ENCODE measurements around the gene UBB.

Gene UBB
- 304 to 348 reads per million in 2 donors for total RNA-seq

DNA sequence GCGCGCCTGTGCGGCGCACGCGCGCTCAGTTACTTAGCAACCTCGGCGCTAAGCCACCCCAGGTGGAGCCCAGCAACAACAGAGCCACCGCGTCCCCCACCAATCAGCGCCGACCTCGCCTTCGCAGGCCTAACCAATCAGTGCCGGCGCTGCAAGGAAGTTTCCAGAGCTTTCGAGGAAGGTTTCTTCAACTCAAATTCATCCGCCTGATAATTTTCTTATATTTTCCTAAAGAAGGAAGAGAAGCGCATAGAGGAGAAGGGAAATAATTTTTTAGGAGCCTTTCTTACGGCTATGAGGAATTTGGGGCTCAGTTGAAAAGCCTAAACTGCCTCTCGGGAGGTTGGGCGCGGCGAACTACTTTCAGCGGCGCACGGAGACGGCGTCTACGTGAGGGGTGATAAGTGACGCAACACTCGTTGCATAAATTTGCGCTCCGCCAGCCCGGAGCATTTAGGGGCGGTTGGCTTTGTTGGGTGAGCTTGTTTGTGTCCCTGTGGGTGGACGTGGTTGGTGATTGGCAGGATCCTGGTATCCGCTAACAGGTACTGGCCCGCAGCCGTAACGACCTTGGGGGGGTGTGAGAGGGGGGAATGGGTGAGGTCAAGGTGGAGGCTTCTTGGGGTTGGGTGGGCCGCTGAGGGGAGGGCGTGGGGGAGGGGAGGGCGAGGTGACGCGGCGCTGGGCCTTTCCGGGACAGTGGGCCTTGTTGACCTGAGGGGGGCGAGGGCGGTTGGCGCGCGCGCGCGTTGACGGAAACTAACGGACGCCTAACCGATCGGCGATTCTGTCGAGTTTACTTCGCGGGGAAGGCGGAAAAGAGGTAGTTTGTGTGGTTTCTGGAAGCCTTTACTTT, at the start of gene UBB:
Gene UBB, plus strand, starts transcription at position 452 of the 856 bp plus-strand sequence. CDS start 817 bp downstream, outside the sequence.
- DNase-seq: peak; percentile 87 to 99 (median 94)

DNA sequence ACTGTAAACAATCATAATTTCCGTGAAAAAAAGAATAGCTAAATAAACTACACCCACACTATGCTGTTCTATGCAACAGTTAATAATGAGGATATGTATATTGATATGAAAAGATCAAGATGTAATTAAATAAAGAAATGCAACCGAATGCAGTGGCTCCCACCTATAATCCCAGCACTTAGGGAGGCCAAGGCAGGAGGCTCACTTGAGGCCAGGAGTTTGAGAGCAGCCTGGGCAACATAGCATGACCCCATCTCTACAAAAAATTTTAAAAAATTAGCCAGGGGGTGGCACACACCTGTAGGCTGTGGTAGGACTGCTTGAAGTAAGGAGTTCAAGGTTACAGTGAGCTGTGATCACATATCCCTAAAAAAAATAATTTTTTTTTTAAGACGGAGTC, 42.5 kb upstream of the UBB start:
- no peak for DNase-seq

DNA sequence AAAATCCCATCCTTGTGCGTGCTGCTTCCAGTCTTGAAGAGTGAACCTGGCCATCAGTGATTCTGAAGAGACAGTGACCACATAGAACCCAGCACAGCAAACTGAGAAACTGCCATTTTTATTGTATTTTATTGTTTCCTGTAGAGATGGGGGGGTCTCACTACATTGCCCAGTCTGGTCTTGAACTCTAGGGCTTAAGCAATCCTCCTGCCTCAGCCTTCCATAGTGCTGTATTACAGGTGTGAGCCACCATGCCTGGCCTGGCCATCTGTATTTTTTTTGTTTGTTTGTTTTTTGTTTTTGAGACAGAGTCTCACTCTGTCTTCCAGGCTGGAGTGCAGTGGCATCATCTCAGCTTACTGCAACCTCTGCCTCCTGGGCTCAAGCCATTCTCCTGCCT, 41.5 kb upstream of the UBB start:
- no peak for DNase-seq

DNA sequence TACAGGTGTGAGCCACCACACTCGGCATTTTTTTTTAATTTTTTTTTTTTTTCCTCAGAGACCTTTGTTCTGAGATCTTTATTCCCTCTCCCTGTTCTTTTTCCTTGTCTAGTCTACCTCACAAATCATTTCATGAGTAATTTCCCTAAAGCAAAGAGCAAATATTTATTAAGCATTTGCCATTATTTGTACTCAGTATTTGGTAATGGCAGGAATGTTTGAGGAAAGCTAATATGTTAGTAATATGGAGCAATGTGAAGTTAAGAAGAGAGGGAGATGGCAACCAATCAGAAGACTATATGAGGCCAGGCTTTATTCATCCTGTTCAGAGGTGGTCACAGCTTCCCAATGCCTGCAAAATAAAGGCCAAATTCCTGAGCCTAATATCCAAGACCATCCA, 40.9 kb upstream of the UBB start:
- DNase-seq: no peak

DNA sequence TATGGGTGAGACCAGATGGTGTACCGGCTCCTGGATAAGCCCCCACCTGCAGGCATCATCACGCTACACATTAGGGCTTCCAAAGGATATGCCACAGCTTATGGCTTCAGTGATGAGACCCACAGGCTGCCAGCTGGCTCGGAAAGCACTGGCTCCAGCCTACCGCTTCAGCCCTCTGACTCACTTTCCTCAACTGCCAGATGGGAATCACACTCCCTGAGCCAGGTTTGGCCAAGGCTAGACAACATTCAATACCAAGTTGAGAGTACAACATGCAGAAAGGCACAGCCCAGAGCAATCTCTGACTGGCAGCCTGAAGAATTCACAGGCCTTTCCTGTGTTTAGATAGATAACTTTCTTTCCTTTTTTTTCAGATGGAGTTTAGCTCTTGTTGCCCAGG, 37.9 kb upstream of the UBB start:
- no peak for DNase-seq

DNA sequence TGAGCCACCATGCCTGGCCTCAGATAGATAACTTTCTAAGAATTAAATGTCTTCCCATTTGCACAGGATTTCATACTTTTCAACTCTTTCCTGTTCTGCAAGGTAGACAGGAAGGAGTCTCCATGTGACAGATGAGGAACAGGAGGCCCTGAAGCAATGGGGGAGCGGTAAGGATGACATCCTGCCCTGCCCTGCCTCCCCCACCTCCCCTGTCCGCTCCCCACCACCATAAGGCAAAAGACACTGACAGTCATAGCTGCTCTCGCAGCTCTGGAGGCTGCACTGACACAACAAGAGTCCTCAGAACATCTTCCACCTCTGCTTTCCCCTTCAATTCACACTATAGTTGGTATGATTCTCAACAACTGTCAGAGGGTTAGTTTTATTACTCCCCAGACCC, 37.3 kb upstream of the UBB start:
- no peak for DNase-seq

DNA sequence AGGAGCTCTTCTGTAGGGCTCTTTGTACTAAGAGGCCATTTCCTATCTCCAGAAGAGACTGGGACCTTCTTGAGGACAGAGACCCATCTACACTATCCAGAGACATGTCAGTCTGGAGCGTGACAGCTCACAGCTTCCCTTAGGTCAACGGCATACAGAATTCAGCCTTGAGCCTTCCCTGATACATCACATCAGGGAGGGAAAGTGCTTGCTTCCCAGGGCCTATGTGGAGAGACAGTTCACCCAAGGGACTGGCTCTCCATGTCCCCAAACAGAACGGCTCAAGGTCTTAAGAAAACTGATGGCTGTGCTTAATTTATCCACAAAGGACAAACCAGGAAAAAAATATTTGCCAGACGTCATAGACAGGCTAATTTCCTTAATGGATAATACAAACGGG, 35.3 kb upstream of the UBB start:
- DNase-seq: no peak

DNA sequence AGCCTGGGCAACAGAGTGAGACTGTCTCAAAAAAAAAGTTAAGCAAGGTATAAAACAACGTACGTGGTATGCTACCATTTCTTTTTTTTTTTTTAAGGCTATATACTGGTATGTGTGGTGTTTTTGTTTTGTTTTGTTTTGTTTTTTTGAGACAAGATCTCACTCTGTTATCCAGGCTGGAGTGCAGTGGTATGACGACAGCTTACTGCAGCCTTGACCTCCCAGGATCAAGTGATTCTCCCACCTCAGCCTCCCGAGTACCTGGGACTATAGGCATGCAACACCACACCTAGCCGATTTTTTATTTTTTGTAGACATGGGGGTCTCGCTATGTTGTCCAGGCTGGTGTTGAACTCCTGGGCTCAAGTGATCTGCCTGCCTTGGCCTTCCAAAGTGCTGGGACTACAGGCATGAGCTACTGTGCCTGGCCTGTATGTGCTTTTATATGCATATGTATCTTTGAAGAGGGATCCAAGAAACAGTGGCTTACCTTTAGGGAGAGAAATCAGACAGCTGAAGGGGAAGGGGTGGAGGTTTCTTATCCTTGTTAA, 34.1 kb upstream of the UBB start:
- no peak for DNase-seq

DNA sequence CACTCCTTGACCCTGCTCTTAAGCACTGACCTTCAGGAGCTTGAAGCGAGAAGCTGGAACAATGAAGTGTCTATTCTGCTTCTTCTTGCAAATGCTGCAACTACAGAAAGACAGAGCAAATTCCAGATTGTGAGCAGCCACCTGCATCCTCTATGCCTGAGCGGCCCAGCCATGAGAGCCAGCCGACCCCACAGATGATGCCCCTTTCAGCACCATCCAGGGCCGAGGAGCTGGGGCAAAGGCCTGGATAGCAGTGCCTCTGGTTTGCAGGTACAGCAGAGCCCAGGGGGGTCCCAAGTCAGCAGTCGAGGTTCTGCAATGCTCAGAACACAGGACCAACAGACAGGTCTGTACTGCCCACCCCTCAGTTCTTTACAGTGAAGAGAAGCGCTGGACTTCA, 32.3 kb upstream of the UBB start:
- no peak for DNase-seq

DNA sequence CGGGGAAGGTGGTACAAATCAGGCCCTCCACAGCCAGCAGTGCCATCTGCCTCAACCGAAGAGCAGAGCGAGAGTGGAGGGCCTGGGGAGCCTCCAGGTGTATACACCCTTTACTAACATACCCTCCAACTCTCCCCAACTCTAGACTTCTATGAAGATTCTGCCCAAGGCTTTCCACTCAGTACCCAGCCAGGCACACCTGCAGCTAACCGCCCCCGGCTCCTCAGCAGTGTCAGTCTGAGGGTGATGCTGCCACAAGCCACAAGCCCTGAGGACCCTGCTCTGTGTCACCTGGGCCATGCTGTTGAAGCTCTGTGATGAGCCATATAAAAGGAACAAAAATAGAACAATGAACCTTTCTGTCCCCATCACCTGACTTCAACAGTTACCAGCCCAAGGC, 31.5 kb upstream of the UBB start:
- DNase-seq: no peak

DNA sequence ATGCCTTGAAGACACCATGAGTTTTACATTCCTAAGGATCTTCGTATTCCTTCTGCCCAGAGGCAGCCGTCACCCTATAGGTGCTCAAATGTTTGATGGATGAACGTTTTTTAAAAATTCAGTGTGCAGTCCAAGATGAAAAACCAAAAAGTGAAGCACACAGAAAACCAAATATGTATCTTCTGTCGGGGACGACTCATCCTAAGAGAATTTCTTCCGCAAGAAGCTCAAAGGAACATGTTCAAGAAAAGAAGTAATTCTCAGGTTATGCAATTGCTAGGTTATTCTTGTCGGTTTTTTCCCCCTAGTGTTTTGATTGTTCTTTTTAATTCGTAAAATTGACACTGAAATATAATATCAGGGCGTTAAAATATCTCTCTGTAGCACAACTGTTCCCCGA, 29.1 kb upstream of the UBB start:
- no peak for DNase-seq

DNA sequence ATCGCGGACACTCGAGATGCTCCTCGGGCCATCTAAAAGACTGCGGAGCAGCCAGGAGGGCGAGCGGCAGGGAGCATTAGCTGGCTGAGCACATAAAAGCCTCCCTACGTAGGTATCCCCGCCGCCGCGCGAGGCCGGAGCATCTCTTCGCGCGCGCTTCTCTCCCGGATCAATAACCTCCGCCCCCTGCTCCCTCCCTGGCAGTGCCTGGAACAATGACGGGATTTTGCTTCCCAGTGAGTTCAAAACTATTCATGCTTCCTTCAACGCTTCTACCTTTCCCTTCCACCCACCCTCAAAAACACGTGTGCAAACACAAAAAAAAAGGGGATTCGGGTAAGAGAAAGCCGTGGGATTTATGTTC, 28.6 kb upstream of the UBB start:
- DNase-seq: peak in 2 of 5 experiments; percentile 6 to 23

DNA sequence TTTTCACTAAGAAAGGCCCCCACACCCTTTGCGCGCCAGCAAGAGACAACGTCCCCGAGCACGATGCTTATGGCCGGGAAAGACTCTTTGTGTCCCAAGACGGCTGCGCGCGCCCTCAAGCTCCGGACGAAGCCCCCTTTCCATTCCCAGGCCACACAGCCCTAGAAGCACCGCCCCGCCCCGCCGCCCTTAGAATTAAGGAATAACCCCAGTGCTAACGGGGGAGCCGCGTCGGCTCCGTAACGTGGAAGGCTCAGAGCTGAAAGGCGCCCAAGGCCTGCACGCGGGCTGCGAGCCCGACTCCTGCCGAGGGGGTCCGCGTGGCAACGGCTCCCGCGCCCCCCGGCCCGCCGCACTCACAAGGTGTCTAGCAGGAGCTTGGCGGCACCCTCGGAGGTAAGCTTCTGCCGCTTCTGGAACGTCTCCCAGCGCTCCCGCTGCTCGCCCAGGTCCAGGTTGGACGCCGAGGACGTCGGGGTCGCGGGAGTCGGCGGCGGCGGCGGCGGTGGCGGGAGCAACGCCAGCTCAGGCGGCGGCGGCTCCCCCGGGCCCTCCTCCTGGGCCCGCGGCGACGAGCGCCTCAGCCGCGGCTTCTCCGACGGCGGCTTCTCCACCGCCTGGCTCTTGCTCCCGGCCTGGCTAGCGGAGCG, 28.1 kb upstream of the UBB start:
- peak; percentile 4 to 59 (median 17) for DNase-seq

DNA sequence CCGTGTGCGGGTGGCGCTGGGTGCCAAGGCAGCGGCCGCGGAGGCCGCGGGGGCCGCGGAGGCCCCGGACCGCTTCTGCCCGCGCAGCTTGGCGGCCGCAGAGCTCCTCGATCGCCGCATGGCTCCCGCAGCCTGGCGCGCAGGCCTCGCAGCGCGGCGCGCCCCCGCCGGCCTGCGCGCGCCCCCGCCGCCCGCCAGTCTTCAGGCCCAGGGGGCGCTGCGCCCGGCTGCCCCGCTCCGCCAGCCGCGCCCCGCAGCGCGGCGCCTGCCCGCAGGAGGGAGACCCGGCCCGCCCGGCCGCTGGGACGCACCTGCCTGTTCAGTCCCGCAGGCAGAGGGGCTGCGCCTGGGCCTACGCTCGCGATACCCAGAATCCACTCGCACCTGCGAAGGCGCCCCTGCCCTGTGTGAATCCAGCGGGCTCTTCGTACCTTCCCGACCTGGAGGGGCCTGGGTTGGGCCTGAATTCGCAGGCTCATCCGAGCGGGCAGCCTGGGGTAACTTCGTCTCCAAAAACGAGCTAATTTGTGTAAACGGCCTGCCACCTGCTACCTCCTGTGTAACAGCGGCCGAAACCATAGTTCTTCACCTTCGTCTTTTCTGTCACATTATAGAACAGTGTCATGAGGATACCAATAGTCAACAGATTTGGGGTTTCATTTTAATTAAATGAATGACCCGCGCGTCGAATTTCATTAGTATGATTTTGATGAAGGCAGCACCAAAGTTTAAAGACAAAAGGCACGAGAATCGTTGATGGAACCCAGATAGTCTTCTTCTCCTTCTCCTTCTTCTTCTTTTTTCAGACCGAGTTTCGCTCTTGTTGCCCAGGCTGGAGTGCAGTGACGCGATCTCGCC, 27.3 kb upstream of the UBB start, which contains the start of gene CENPV:
Gene CENPV, minus strand, starts transcription at position 153 of the 858 bp plus-strand sequence. Its CDS starts 33 bp downstream, at position 120.
- DNase-seq: peak; percentile 35 to 70 (median 60)

DNA sequence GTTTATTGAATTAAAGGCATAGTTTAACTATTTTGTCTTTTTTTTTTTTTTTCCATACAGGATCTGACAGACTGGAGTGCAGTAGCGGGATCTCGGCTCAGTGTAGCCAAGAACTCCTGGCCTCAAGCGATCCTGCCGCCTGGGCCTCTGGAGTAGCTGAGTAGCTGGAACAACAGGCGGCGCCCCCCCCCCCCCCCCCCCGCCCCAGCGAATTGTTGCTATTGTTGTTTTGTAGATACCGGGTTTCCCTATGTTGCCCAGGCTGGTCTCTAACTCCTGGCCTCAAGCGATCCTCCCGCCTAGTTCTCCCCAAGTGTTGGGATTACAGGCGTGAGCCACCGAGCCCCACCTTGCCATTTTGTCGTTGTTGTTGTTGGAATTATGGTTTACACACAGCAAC, 26.3 kb upstream of the UBB start:
- no peak for DNase-seq

DNA sequence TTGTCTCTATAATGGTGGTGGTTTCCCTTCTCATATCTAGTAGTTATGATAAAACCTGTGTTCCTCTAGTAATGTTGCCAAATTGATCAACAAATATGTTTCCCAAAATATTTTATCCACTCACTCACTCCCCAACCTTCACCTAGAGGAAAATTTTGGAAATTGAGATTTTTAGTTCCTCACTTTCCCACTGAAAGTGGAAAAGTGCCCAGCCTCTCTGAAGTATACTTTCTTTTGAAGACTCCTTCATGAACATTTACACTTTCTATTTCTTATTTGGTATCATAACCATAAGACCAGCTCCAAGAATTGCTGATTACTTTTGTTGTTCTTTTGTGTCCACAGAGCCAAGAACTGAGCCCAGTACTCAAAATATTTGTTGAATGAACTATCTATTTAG, 22.5 kb upstream of the UBB start:
- no peak for DNase-seq

DNA sequence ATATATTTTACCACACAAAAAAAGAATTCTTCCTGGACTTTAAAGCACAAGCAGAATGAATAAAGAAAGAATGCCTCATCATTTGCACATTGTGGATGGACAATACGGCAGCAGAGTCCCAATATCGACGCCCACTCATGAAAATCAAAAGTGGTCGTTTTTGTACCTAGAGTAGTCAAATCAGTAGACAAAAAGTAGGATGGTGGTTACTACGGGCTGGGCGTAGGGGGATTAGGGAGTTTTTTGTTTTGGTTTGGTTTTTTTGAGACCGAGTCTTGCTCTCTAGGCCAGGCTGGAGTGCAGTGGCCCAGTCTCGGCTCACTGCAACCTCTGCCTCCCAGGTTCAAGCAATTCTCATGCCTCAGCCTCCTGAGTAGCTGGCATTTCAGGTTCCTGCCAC, 19.0 kb upstream of the UBB start:
- DNase-seq: no peak

DNA sequence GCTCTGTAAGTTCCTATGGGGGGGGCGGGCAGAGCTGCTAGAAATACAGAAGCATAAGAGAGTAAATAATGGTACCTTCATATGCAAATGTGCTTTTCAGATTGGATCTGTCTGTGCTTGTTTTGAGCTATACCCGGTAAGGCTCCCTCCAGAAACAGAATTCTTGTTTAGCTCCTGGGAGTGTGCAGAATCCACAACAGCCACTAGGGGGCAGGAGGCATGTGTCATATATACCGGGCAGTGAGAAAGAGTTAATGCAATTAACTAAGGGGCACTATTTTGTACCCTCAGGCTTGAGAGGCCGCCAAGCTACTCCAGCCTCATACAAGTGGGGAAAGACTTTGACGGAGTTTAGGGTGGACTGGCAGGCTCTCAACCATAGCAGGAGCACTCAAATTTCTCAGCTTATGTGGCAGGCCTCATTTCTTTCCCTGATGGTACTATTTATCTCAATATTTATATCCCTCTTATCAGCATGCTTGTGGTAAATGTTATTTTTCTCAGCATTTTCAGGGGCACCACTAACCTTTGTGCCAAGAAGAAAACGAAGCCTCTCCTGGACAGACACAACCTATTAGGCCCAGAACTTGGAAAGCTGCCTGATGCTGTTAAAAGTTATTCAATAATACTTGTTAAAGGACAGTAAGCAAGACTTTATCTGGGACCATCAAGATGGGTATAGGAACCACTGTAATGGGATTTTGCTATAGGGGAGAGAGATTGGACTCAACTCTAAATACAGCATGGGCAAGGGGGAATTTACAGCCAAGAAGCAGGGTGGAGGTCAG, 16.9 kb upstream of the UBB start:
- DNase-seq: peak; percentile 27 to 75 (median 60)

DNA sequence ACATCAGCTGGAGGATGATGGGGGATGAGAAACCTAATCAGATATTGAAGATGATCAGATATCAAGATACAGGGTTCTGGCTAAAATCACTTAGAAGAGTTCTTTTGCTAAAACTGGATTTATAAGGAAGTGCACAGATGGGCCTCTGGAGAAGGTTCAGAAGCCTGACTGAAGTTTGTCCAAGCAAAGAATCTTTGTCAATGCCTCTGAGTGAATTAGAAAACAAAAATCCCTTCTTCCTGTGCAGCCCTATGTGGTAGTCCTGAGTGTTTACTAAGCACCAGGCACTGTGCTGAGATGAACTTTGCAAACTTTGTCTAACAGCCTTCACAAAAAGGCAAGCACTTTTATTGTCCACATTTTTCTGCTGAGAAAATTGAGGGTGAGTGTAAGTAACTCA, 16.3 kb upstream of the UBB start:
- no peak for DNase-seq

DNA sequence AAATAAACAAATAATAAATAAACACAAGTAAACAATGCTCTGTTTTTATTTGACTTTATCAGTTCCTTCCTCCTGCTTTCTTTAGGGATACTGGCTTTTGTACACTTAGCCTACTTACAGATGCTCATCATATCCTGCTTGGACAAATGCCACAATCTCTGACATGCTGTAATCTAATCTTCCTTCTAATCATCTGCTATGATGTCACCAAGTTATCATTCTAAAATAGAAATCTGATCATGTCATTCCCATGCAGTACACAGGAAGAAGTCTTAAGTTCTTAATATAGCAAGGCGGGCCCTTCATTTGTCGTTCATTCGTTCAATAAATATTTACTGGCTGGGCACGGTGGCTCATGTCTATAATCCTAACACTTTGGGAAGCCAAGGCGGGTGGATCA, 9.1 kb upstream of the UBB start:
- no peak for DNase-seq

DNA sequence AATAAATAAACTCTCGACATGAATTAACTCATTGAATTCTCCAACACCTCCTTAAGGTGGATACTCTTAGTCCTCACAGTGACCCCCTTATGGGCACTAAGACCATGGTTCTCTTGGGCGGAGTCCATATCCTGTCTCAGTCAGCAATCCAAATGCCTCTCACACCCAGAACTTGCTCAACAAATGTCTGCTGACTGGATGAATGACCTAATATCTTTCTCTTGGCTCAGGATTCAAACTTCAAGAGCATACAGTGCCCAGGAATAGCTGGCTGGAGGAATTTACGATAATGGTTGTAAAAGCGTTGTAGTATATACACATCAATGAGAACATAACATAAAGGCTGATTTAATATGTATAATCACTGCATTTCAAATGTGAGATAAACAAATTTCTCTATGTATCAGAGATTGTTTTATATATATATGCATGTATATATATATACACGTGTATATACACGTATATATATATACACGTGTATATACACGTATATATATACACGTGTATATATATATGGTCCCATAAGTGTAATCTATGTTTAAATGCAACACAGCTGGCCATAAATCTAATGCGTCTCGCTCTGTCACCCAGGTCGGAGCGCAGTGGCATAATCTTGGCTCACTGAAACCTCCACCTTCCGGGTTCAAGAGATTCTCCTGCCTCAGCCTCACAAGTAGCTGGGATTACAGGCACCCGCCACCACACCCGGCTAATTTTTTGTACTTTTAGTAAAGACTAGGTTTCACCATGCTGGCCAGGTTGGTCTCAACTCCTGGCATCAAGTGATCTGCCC, 6.5 kb upstream of the UBB start:
- no peak for DNase-seq
